ENCODE results near the gene WDR55. TPM values are rescaled to one million over a fixed set of nuclear protein-coding genes. Genes with fewer than 3 reads are reported as not detected.
"Not testable (repeated sequence)": the region's sequence is repeated elsewhere in the genome, so short reads cannot be mapped to it uniquely, and the experiment has no call there.

WDR55 gene
- total RNA-seq, 6 experiments from 2014 or later: 13.3 to 18.4 (median 15.0) TPM

GRCh38 chr5:140696891-140697492 is 32.3 kb downstream of the WDR55 start:
- 100% methylated on average over 2 of the region's 4 CpGs for WGBS (ENCODE audit: insufficient coverage, low coverage, low lambda C conversion rate, missing lambda C conversion rate)
- TF ChIP-seq CTCF (IDR thresholded peaks at IDR 0.05): no peak
- no peak for TF ChIP-seq POLR2A (IDR thresholded peaks at IDR 0.05)
- DNase-seq (no peak), ATAC-seq (no peak)
- peaks cover 10 to 65% (median 32%) of the 10 kb centered on the region in 4 donors for H3K36me3 ChIP-seq
- H3K27ac ChIP-seq: no peak overlapping the region
- H3K9me3 ChIP-seq: no peaks in the 10 kb centered on the region
- H3K4me3 ChIP-seq: no peak overlapping the region
- no peaks in the 10 kb centered on the region for H3K27me3 ChIP-seq
- intact Hi-C loops (cut with DNase I): no loop called here
- peaks cover 0 to 11% (median 3%) of the 10 kb centered on the region in 4 donors for H3K4me1 ChIP-seq

- peak; percentile 56 for TF ChIP-seq POLR2A (IDR thresholded peaks at IDR 0.05)
- no peak for TF ChIP-seq CTCF (IDR thresholded peaks at IDR 0.05)
- DNase-seq: peak; percentile 92 to 96 (median 96)
- intact Hi-C loops (cut with DNase I): no loop called here
- H3K4me1 ChIP-seq: peaks cover 0 to 4% (median 0%) of the 10 kb centered on the region in 4 donors
- peak within 1 kb of the TSS; percentile 40 to 64 (median 41) for H3K27ac ChIP-seq
- no peaks in the 10 kb centered on the region for H3K9me3 ChIP-seq
- peak within 1 kb of the TSS; percentile 75 to 90 (median 76) for H3K4me3 ChIP-seq
- peak; percentile 97 to 100 (median 99) for ATAC-seq
- no peaks in the 10 kb centered on the region for H3K27me3 ChIP-seq
- peaks cover 16 to 79% (median 45%) of the 10 kb centered on the region in 4 donors for H3K36me3 ChIP-seq
- 3% methylated on average over 30 of the region's 44 CpGs for WGBS (ENCODE audit: insufficient coverage, low coverage, low lambda C conversion rate, missing lambda C conversion rate)
Observed at GRCh38 chr5:140700177-140701144, 35.8 kb downstream of the WDR55 start, which contains the start of gene ZMAT2. Gene ZMAT2, plus strand, starts transcription at chr5:140700447. Its CDS starts 14 bp downstream, at chr5:140700461.

GRCh38 chr5:140707812-140708211 is 43.1 kb downstream of the WDR55 start:
- no peak for DNase-seq
- intact Hi-C loops (cut with DNase I): no loop called here
- H3K9me3 ChIP-seq: no peaks in the 10 kb centered on the region
- H3K4me3 ChIP-seq: no peak overlapping the region
- H3K27me3 ChIP-seq: no peaks in the 10 kb centered on the region
- H3K36me3 ChIP-seq: peaks cover 7 to 40% (median 19%) of the 10 kb centered on the region in 4 donors
- no peak overlapping the region for H3K27ac ChIP-seq
- WGBS (ENCODE audit: insufficient coverage, low coverage, low lambda C conversion rate, missing lambda C conversion rate): 86% methylated on average over 1 of the region's 4 CpGs
- no peaks in the 10 kb centered on the region for H3K4me1 ChIP-seq
- no peak for ATAC-seq
- TF ChIP-seq CTCF (IDR thresholded peaks at IDR 0.05) (no peak), POLR2A (IDR thresholded peaks at IDR 0.05) (no peak)

- H3K4me3 ChIP-seq; H3K27me3 ChIP-seq; H3K4me1 ChIP-seq; DNase-seq; intact Hi-C loops (cut with DNase I); H3K9me3 ChIP-seq; H3K27ac ChIP-seq; ATAC-seq: not testable (repeated sequence)
- H3K36me3 ChIP-seq: peaks cover 4 to 30% (median 14%) of the 10 kb centered on the region in 4 donors
- 81% methylated on average over 8 of the region's 9 CpGs for WGBS (ENCODE audit: insufficient coverage, low coverage, low lambda C conversion rate, missing lambda C conversion rate)
Observed at GRCh38 chr5:140708787-140709186, 44.1 kb downstream of the WDR55 start.
